Bronchial epithelial cell (primary cell): ENCODE data around the gene EBI3. TPM values are rescaled to one million over a fixed set of nuclear protein-coding genes. Genes with fewer than 3 reads are reported as not detected.

Source experiments
- DNase-seq: peaks from one replicate; pipeline ENCODE4 v3.0.0-alpha.2; 2010; ENCODE audit warnings: low read depth
- FAIRE-seq: peaks from 2 replicates; lab custom pipeline; 2011; peaks lifted over from hg19 to GRCh38; lab: Jason Lieb, UNC
- H3K27me3 ChIP-seq: 2 replicates; pipeline ENCODE4 v1.5.1; 2011; ENCODE audit warnings: low read length; ENCODE audit not compliant: control insufficient read depth, insufficient read depth
- H3K36me3 ChIP-seq: 2 replicates; pipeline ENCODE4 v1.5.1; 2011; ENCODE audit warnings: low read length; ENCODE audit not compliant: control insufficient read depth, insufficient read depth
- H3K4me3 ChIP-seq: 2 replicates; pipeline ENCODE4 v1.5.1; 2011; ENCODE audit warnings: mild to moderate bottlenecking, low read depth, low read length, control low read depth
- total RNA-seq: library from RNA; depleted of rRNA; stranded (reverse); fragments of >200 nt; gene quantifications from 2 replicates; pipeline ENCODE4 v1.2.1, GENCODE V29; 2014
- TF ChIP-seq, protein P1 (sequence below): IDR thresholded peaks from 2 replicates; pipeline ENCODE4 v1.5.1; 2011; ENCODE audit warnings: mild to moderate bottlenecking, moderate library complexity, low read length, control low read depth, inconsistent platforms; ENCODE audit not compliant: insufficient read depth, severe bottlenecking

Gene EBI3
- total RNA-seq, 1 donor from 2014 or later: not detected

DNA sequence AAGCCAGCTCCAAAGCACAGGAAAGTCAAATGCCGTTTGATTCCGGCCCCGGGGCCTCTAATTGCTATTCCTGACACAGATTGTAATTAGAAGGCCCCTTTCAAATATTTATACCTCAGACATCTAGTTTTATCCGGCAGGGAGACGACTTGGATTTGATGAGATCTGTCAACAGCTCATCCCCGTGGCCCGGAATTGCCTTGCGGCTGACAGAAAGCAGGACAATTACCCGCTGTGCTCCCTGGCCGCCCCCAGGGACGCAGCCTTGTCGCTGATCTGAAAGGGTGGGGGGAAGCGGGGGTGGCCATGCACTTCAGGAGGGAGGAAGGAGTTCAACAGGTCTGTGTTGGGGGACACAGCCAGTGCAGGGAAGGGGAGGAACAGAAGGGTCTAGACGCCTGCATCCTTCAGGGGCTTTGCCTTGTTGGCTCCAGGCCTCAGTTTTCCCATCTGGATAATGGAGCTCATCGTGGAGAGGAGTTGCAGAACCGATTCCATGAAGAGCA, 47.9 kb downstream of the EBI3 start:
- H3K36me3 ChIP-seq: no peaks in the 10 kb centered on the region
- DNase-seq: no peak
- peaks cover 12% of the 10 kb centered on the region for H3K27me3 ChIP-seq
- TF ChIP-seq, protein P1, sequence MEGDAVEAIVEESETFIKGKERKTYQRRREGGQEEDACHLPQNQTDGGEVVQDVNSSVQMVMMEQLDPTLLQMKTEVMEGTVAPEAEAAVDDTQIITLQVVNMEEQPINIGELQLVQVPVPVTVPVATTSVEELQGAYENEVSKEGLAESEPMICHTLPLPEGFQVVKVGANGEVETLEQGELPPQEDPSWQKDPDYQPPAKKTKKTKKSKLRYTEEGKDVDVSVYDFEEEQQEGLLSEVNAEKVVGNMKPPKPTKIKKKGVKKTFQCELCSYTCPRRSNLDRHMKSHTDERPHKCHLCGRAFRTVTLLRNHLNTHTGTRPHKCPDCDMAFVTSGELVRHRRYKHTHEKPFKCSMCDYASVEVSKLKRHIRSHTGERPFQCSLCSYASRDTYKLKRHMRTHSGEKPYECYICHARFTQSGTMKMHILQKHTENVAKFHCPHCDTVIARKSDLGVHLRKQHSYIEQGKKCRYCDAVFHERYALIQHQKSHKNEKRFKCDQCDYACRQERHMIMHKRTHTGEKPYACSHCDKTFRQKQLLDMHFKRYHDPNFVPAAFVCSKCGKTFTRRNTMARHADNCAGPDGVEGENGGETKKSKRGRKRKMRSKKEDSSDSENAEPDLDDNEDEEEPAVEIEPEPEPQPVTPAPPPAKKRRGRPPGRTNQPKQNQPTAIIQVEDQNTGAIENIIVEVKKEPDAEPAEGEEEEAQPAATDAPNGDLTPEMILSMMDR: no peak
- FAIRE-seq: no peak
- no peak overlapping the region for H3K4me3 ChIP-seq

DNA sequence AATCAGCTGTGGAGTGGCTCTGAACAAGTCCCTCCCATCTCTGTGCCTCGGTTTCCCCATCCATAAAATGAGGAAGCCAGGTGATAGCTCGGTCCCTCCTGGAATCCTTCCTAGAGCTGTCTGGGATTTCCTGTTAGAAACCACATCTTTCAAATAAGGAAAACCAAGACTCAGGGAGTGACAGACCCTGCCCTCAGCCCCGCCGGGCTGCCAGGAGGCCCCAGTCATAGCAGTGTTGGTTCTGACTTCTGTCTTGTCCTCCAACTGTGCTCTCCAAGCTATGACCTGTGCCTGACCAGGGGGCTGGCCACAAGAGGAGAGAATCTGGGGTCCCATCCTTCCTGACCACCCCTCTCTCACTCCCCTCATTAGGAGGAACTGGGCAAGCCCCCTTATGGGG, 48.7 kb downstream of the EBI3 start:
- peaks cover 12% of the 10 kb centered on the region for H3K27me3 ChIP-seq
- FAIRE-seq (no peak), DNase-seq (no peak)

DNA sequence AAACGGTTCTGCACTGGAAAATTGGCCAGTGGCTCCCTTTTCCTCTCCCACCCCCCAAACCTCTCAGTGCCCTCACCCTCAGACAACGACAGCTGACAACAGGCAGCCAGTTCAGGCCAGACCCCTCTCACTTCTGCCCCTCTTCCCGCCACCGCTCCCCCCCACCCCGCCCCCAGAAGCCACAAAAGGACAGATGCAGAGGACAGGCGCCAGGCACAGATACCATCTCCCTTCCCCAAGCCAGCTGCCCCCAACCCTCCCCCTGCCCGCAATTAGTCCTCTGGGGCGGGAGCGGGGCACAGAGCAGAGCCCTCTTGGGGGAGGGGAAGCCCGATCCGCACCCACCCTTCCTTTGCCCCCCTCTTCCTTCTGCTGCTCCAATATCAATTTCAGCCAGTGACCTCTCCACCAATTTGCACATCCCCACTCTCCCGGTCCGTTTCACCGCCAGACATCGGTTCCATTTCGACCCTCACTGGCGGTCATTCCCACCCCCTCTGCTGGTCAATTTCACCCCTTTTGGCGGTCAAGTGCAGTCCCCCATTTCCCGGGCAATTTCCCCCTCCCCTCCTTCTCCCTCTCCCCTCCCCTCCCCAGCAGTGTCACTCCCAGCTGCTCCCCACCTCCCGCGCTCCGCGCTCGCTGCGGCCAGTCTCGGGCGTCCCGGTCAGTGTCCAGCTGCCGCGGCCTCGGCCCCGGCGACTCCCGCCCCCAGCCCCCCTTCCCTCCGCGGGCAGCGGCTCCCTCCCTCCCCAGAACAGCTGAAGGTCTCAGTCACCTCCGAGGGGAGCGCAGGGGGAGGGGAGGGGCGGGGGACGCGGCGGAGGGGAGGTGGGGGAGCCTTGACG, 49.3 kb downstream of the EBI3 start, which contains the start of gene SHD:
TSS of gene SHD (plus strand) at position 848 of the 848 bp plus-strand sequence. CDS start 798 bp downstream, outside the sequence.
- no peaks in the 10 kb centered on the region for H3K36me3 ChIP-seq
- no peak within 1 kb of the TSS for H3K4me3 ChIP-seq
- TF ChIP-seq, protein P1: no peak
- FAIRE-seq: no peak
- DNase-seq: no peak
- peaks cover 12% of the 10 kb centered on the region for H3K27me3 ChIP-seq

More for the DNA sequence above, 48.7 kb downstream of the EBI3 start:
- H3K36me3 ChIP-seq: no peaks in the 10 kb centered on the region
- TF ChIP-seq, protein P1: no peak
- no peak overlapping the region for H3K4me3 ChIP-seq

DNA sequence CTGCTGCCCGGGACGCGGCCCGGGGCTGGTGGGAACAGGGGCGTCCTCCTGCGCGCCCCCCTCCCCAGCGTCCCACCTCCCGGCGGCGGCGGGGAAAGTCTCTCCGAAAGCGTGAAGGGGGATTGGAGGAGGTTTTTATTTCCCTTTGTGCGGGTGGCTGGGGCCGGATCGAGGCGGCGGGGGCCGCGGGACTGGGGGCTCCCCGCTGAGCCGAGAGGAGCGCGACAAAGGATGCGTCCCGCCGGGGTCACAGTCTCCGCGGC, 49.9 kb downstream of the EBI3 start:
- no peak for FAIRE-seq
- DNase-seq: no peak
- TF ChIP-seq, protein P1: no peak
- no peaks in the 10 kb centered on the region for H3K36me3 ChIP-seq
- H3K27me3 ChIP-seq: peaks cover 12% of the 10 kb centered on the region
- no peak overlapping the region for H3K4me3 ChIP-seq

DNA sequence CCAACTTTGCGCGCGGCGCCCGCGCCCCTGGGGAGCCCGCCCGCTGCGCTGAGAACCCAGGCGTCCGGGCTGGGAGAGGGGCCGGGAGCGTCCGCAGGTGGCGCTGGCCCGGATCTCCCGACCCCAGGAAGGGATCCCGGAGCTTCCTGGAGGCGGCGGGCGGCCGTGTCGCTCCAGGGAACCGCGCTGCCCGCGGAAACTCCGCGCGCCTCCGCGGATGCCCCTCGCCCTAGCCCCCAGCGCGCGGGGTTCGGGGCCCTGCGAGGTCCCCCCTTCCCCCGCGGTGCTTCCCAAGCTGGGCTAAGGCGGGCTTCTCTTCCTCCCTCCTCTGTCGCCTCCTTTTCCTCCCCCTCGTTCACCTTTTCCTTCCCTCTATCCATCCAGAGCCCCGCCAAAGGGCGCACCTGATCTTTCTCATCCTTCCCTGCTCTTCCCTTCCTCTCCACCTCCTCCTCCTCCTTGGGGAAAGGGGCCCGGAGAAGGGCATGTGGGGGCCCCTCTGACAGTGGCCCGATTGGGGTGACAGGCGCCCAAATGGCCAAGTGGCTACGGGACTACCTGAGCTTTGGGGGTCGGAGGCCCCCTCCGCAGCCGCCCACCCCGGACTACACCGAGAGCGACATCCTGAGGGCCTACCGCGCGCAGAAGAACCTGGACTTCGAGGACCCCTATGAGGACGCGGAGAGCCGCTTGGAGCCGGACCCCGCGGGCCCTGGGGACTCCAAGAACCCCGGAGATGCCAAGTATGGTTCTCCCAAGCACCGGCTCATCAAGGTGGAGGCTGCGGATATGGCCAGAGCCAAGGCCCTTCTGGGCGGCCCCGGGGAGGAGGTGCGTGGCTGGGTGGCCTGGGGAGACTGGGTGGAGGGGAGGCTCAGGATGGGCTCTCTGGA, 50.5 kb downstream of the EBI3 start:
- Histone ChIP-seq H3K36me3 (no peaks in the 10 kb centered on the region), H3K4me3 (no peak overlapping the region), H3K27me3 (peaks cover 12% of the 10 kb centered on the region)
- DNase-seq: no peak
- no peak for FAIRE-seq
- TF ChIP-seq, protein P1: no peak
